AML-193 (cell line): ENCODE measurements around the gene BRSK2.
"Not testable (repeated sequence)": the region's sequence is repeated elsewhere in the genome, so short reads cannot be mapped to it uniquely, and the experiment has no call there.

ENCODE experiments used
- DNase-seq, 2 experiments: peaks; one replicate each; lab custom pipeline; 2025; lab: John Stamatoyannopoulos, UW

Gene BRSK2

GRCh38 chr11:1389932-1390568 is at the start of gene BRSK2:
Gene BRSK2 (plus strand): TSS chr11:1389934. CDS start chr11:1390285, 351 bp downstream.
- no peak for DNase-seq

GRCh38 chr11:1340111-1340510 is 49.6 kb upstream of the BRSK2 start:
- DNase-seq = no peak

GRCh38 chr11:1341226-1341625 is 48.5 kb upstream of the BRSK2 start:
- not testable (repeated sequence) for DNase-seq

GRCh38 chr11:1341928-1342524 is 47.7 kb upstream of the BRSK2 start:
- DNase-seq = no peak

- DNase-seq = no peak
These were observed 46.8 kb upstream of the BRSK2 start for GRCh38 chr11:1342946-1343345.

- DNase-seq = no peak
These were observed 46.2 kb upstream of the BRSK2 start for GRCh38 chr11:1343391-1344055.

GRCh38 chr11:1344056-1344635 is 45.6 kb upstream of the BRSK2 start:
- DNase-seq = no peak

GRCh38 chr11:1345737-1346513 is 43.8 kb upstream of the BRSK2 start:
- DNase-seq = no peak

- no peak for DNase-seq
These were observed 42.9 kb upstream of the BRSK2 start for GRCh38 chr11:1346669-1347390.

- DNase-seq = not testable (repeated sequence)
These were observed 42.2 kb upstream of the BRSK2 start for GRCh38 chr11:1347411-1347999.

GRCh38 chr11:1348146-1348795 is 41.5 kb upstream of the BRSK2 start:
- no peak for DNase-seq

- no peak for DNase-seq
These were observed 40.9 kb upstream of the BRSK2 start for GRCh38 chr11:1348796-1349326.

- DNase-seq = no peak
These were observed 40.2 kb upstream of the BRSK2 start for GRCh38 chr11:1349327-1350041.

- DNase-seq = no peak
These were observed 39.5 kb upstream of the BRSK2 start for GRCh38 chr11:1350086-1350725.

GRCh38 chr11:1351278-1351937 is 38.3 kb upstream of the BRSK2 start:
- DNase-seq = no peak

- no peak for DNase-seq
These were observed 36.9 kb upstream of the BRSK2 start for GRCh38 chr11:1352696-1353382.

- no peak for DNase-seq
These were observed 36.2 kb upstream of the BRSK2 start for GRCh38 chr11:1353383-1354124.
